Glutamatergic neuron (in vitro differentiated cells): ENCODE results near the gene SLC2A1. TPM values are rescaled to one million over a fixed set of nuclear protein-coding genes. Genes with fewer than 3 reads are reported as not detected.

ENCODE experiments used
- DNase-seq: peaks from one replicate; pipeline ENCODE4 v3.0.0; 2022
- H3K27ac Mint-ChIP-seq: one replicate; pipeline ENCODE4 v1.8.0; 2020; ENCODE audit warnings: mild to moderate bottlenecking, mixed read lengths, inconsistent platforms; ENCODE audit not compliant: unreplicated experiment
- H3K27me3 Mint-ChIP-seq: one replicate; pipeline ENCODE4 v1.8.0; 2020; ENCODE audit warnings: mild to moderate bottlenecking, moderate library complexity, mixed read lengths, inconsistent platforms; ENCODE audit not compliant: unreplicated experiment
- H3K36me3 Mint-ChIP-seq: one replicate; pipeline ENCODE4 v1.8.0; 2020; ENCODE audit warnings: mild to moderate bottlenecking, mixed read lengths, inconsistent platforms; ENCODE audit not compliant: unreplicated experiment
- H3K4me1 Mint-ChIP-seq: one replicate; pipeline ENCODE4 v1.8.0; 2020; ENCODE audit warnings: mild to moderate bottlenecking, low read depth, mixed read lengths, inconsistent platforms; ENCODE audit not compliant: unreplicated experiment
- H3K4me3 Mint-ChIP-seq: one replicate; pipeline ENCODE4 v1.8.0; 2020; ENCODE audit warnings: mild to moderate bottlenecking, mixed read lengths, inconsistent platforms; ENCODE audit not compliant: unreplicated experiment
- H3K9me3 Mint-ChIP-seq: one replicate; pipeline ENCODE4 v1.8.0; 2020; ENCODE audit warnings: mild to moderate bottlenecking, moderate library complexity, mixed read lengths, inconsistent platforms; ENCODE audit not compliant: unreplicated experiment
- total RNA-seq: library from RNA; stranded (reverse); fragmentation: NEBNext Ultra II Directional; extraction: Animal tissue kit (Norgen Biotek cat#: 25700); gene quantifications from one replicate; pipeline ENCODE4 v1.2.1, GENCODE V29; 2021; ENCODE audit not compliant: unreplicated experiment
- TF ChIP-seq, protein P1 (sequence below): fragments of 200-600 bp; sonication (generic); IDR thresholded peaks from one replicate; pipeline ENCODE4 v1.5.0; 2021; ENCODE audit not compliant: partially characterized antibody, unreplicated experiment

SLC2A1 gene
- total RNA-seq, 1 donor from 2014 or later, result 25.0 TPM

DNA sequence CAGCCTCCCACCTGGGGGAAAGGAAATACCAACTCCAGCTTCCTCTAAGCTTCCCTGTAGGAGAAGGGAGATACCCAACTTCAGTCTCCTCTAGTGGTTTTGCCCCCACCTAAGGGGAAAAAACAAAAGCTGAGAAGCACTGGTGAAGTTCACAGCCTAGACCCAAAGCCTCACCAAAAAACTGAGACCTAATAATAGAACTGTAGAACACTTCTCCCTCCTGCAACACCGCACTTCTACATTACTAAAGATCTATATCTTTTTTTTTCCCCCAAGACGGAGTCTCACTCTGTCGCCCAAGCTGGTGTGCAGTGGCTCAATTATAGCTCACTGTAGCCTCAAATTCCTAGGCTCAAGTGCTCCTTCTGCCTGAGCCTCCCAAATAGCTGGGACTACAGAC is 43.2 kb downstream of the SLC2A1 start:
- Mint-ChIP-seq H3K36me3 (peaks cover 12% of the 10 kb centered on the region), H3K9me3 (peaks cover 4% of the 10 kb centered on the region), H3K27me3 (no peaks in the 10 kb centered on the region), H3K4me3 (no peak overlapping the region), H3K4me1 (no peaks in the 10 kb centered on the region), H3K27ac (no peak overlapping the region)
- no peak for DNase-seq
- TF ChIP-seq, protein P1, sequence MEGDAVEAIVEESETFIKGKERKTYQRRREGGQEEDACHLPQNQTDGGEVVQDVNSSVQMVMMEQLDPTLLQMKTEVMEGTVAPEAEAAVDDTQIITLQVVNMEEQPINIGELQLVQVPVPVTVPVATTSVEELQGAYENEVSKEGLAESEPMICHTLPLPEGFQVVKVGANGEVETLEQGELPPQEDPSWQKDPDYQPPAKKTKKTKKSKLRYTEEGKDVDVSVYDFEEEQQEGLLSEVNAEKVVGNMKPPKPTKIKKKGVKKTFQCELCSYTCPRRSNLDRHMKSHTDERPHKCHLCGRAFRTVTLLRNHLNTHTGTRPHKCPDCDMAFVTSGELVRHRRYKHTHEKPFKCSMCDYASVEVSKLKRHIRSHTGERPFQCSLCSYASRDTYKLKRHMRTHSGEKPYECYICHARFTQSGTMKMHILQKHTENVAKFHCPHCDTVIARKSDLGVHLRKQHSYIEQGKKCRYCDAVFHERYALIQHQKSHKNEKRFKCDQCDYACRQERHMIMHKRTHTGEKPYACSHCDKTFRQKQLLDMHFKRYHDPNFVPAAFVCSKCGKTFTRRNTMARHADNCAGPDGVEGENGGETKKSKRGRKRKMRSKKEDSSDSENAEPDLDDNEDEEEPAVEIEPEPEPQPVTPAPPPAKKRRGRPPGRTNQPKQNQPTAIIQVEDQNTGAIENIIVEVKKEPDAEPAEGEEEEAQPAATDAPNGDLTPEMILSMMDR, result no peak

GRCh38 chr1:42914092-42914627 is 44.5 kb downstream of the SLC2A1 start:
- Mint-ChIP-seq H3K9me3 (peaks cover 4% of the 10 kb centered on the region), H3K4me3 (no peak overlapping the region), H3K36me3 (peaks cover 12% of the 10 kb centered on the region), H3K27me3 (no peaks in the 10 kb centered on the region), H3K27ac (no peak overlapping the region), H3K4me1 (no peaks in the 10 kb centered on the region)
- TF ChIP-seq, protein P1, result no peak
- no peak for DNase-seq

- TF ChIP-seq, protein P1, result peak; percentile 24
- Mint-ChIP-seq H3K27me3 (no peaks in the 10 kb centered on the region), H3K4me3 (no peak overlapping the region), H3K9me3 (peaks cover 4% of the 10 kb centered on the region), H3K36me3 (peaks cover 12% of the 10 kb centered on the region), H3K27ac (no peak overlapping the region), H3K4me1 (no peaks in the 10 kb centered on the region)
- DNase-seq, result no peak
Observed at GRCh38 chr1:42913426-42914091, 45.1 kb downstream of the SLC2A1 start.

GRCh38 chr1:42910985-42911384 is 47.7 kb downstream of the SLC2A1 start:
- no peak for DNase-seq
- Mint-ChIP-seq H3K27ac (no peak overlapping the region), H3K27me3 (no peaks in the 10 kb centered on the region), H3K36me3 (peaks cover 12% of the 10 kb centered on the region), H3K9me3 (peaks cover 4% of the 10 kb centered on the region), H3K4me1 (no peaks in the 10 kb centered on the region), H3K4me3 (no peak overlapping the region)
- TF ChIP-seq, protein P1, result no peak

GRCh38 chr1:42908046-42908445 is 50.6 kb downstream of the SLC2A1 start:
- Mint-ChIP-seq H3K27me3 (no peaks in the 10 kb centered on the region), H3K36me3 (no peaks in the 10 kb centered on the region), H3K9me3 (no peaks in the 10 kb centered on the region), H3K27ac (no peak overlapping the region), H3K4me1 (no peaks in the 10 kb centered on the region), H3K4me3 (no peak overlapping the region)
- TF ChIP-seq, protein P1, result no peak
- no peak for DNase-seq
